GM12891 (cell line): ENCODE results near the gene SEC24D.
"Not testable (repeated sequence)": the region's sequence is repeated elsewhere in the genome, so short reads cannot be mapped to it uniquely, and the experiment has no call there.

ENCODE experiments used
- DNase-seq: peaks from one replicate; pipeline ENCODE4 v3.0.0; 2011; ENCODE audit warnings: low spot score; ENCODE audit not compliant: insufficient read length
- FAIRE-seq: peaks from 2 replicates; lab custom pipeline; 2011; peaks lifted over from hg19 to GRCh38; lab: Jason Lieb, UNC
- PAX5 ChIP-seq: IDR thresholded peaks from 2 replicates; pipeline ENCODE4 v1.6.1; 2011; ENCODE audit warnings: low read length, moderate library complexity, mild to moderate bottlenecking; ENCODE audit not compliant: insufficient read depth, severe bottlenecking
- POLR2A ChIP-seq: IDR thresholded peaks from 2 replicates; pipeline ENCODE4 v1.6.1; 2011; ENCODE audit warnings: low read depth, low read length, control low read depth
- POLR2AphosphoS5 ChIP-seq: IDR thresholded peaks from 2 replicates; pipeline ENCODE4 v1.6.1; 2011; ENCODE audit warnings: low read depth, low read length, control low read depth
- POU2F2 ChIP-seq: IDR thresholded peaks from 2 replicates; pipeline ENCODE4 v1.6.1; 2011; ENCODE audit warnings: low read depth, mild to moderate bottlenecking, control low read depth, low read length, moderate library complexity
- SPI1 ChIP-seq: IDR thresholded peaks from 2 replicates; pipeline ENCODE4 v1.6.1; 2011; ENCODE audit warnings: low read depth, low read length, control low read depth
- TAF1 ChIP-seq: IDR thresholded peaks from 2 replicates; pipeline ENCODE4 v1.6.1; 2011; ENCODE audit warnings: low read depth, low read length, control low read depth

Gene SEC24D

DNA sequence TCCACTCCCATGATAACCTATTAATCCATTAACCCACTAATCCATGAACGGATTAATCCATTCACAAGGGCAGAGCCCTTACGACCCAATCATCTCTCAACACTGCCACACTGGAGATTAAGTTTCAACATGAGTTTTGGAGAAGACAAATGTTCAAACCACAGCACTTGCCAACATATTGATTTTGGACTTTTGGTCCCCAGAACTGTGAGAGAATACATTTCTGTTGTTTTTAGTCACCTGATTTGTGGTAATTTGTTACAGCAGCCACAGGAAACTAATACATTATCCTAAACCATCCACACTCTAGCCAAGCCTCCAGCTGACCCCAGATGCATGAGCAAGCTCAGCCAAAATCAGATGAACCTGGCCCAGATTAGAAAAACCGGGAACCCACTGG lies 22.4 kb downstream of the SEC24D start:
- no peak for DNase-seq

DNA sequence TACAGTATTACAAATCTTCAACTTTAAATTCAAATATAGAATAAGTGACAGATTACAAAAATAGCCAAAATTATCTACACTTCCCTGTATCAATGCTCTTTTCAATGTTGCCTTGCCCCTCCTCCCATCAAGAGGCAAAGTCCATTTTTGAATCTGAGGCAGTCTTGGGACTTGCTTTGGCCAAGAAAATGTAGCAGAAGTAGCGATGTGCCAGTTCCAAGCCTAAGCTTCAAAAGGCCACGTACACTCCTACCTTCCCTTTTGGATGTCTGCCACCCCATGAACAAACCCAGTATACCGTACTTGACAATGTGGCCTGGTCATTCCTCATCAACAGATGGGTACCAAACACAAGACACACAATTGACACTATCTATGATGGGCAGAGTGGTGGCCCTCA lies 24.1 kb downstream of the SEC24D start:
- no peak for TF ChIP-seq PAX5
- TF ChIP-seq POU2F2: no peak
- no peak for TF ChIP-seq TAF1
- TF ChIP-seq POLR2A: no peak
- TF ChIP-seq SPI1: no peak
- TF ChIP-seq POLR2AphosphoS5: no peak
- FAIRE-seq (no peak), DNase-seq (no peak)

More for the DNA sequence above, 22.4 kb downstream of the SEC24D start:
- FAIRE-seq: no peak
- TF ChIP-seq POLR2AphosphoS5: no peak

DNA sequence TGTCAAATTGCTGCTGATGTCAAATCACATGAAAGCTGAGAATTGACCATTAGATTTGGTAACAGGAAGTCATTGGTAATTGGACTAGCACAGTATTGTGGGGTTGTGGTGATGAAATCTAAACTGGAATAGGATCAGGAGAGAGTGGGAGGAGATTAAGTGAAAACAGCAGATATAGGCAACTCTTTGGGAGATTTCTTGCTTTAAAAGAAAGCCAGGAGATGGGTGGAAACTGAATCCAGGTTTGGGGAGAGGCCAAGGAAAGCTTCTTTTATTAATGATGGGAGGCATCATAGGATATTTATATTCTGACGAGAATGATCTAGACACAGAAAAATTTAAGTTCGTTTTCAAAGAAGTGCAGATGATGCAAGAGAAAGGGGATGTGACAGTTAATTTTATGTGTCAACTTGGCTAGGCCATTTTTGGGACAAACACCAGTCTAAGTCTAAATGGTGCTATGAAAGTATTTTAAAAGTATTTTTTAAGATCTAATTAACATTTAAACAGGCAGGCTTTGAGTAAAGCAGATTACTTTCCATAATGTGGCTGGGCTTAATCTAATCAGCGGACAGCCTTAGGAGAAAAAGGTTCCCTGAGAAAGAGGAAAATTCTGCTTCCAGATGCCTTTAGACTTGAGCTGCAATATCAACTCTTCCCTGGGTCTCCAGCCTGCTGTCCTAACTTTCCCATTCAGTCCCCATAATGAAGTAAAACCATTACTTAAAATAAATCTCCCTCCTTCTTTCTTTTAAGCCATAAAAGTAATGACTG lies 24.7 kb downstream of the SEC24D start:
- FAIRE-seq: no peak
- no peak for DNase-seq
- TF ChIP-seq SPI1 (no peak), PAX5 (no peak), POLR2A (no peak), TAF1 (no peak), POLR2AphosphoS5 (no peak), POU2F2 (no peak)

DNA sequence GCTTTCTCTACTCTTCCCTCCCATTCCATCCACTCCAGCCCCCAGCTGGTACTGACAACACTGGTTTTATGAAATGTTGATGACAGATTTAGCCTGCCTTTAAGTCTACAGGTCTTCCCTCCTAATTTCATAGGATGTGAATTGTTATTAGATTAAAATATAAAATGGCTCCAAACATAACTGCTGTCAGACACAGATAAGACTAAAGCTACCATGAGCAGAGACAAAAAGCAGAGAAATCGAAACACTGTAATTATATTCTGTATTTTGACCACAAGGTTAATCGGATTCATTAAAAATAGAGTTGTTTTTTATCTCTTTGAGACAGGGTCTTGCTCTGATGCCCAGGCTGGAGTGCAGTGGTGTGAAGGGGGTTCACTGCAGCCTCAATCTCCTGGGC lies 28.3 kb downstream of the SEC24D start:
- FAIRE-seq (no peak), DNase-seq (no peak)
- no peak for TF ChIP-seq POLR2A
- TF ChIP-seq POLR2AphosphoS5: no peak
- TF ChIP-seq PAX5: no peak
- no peak for TF ChIP-seq TAF1
- no peak for TF ChIP-seq SPI1
- TF ChIP-seq POU2F2: no peak

DNA sequence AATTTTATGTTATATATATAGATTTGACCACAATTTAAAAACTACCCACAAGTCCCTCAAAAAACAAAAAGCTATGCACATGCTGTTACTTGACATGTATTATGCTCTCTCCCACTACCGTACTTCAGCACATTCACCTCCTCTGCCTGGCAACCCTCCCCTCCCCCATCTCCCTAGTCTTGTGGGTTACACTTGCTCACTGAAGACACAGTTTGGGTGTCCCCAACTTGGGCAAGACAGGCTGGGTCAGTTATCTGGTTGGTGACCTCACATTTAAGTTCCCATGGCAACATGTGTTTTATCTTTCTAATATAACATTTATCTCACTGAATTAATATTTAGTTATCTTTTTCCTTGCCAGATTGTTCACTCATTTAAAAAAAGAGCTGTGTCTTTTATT lies 32.7 kb downstream of the SEC24D start:
- no peak for TF ChIP-seq TAF1
- TF ChIP-seq POU2F2: no peak
- no peak for TF ChIP-seq PAX5
- no peak for TF ChIP-seq POLR2AphosphoS5
- no peak for TF ChIP-seq POLR2A
- no peak for TF ChIP-seq SPI1
- DNase-seq (no peak), FAIRE-seq (no peak)

DNA sequence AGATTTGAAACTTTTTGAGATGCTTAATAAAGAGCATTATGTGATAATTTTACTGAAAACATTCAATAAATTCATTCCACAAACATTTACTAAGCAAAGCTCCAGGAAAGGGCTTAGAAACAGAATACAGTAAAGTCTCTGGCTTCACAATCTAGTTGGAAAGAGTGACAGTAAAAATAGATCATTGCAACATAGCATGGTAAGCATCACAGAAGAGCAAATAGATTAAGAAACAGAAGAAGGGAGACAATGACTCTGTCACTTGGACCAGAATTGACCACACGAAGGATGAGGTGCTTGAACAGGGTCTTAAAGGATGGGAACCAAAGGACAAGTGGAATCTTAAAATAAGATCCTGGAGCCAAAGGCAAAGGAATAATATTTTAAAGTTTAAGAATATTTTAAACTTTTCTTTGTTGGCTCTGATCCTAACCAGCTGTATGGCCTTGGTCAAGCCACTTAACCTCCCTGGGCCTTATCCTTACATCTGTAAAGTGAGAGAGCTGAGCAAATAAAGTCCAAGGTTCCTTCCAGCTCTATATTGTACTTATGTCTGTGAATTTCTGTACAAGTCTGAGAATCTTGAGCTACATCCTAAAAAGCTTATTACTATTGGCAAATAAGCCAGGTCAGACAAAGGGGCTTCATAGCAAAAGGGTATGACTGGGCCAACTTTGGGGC lies 33.9 kb downstream of the SEC24D start:
- no peak for TF ChIP-seq POLR2A
- no peak for TF ChIP-seq POU2F2
- TF ChIP-seq TAF1: no peak
- TF ChIP-seq POLR2AphosphoS5: no peak
- no peak for TF ChIP-seq PAX5
- DNase-seq (no peak), FAIRE-seq (no peak)

DNA sequence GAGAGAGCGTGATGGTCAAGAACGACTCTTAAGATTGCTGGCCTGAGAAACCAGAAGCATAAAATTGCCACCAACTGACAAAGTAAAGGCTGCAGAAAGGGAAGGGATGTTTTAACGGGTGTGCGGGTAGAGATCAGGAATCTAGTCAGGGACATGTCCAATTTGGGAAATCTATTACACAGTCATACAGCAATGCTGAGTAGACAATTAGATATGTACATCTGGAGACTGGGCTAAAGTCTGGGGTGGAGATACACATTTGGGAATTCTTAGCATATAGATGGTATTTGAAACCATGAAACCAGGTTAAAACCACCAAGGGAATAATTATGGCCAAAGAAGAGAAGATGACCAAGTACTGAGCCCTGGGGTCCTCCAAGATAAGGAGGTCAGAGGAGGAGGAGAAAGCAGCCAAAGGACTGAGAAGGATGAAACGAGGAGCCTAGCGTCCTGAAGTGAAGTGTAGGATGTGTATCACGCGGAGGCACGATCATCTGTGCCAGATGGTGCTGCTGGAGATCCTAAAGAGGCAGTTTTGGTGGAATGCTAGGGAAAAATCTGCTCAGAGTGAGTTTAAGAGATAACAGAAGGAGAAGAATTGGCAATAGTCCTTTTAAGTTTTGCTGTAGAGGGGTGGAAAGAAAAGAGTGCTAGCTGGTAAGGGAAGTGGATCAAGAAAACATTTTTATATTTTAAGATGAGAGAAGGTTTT lies 36.5 kb downstream of the SEC24D start:
- no peak for FAIRE-seq
- DNase-seq: no peak
- TF ChIP-seq POLR2AphosphoS5 (no peak), PAX5 (no peak), POLR2A (no peak), SPI1 (no peak), POU2F2 (no peak), TAF1 (no peak)

DNA sequence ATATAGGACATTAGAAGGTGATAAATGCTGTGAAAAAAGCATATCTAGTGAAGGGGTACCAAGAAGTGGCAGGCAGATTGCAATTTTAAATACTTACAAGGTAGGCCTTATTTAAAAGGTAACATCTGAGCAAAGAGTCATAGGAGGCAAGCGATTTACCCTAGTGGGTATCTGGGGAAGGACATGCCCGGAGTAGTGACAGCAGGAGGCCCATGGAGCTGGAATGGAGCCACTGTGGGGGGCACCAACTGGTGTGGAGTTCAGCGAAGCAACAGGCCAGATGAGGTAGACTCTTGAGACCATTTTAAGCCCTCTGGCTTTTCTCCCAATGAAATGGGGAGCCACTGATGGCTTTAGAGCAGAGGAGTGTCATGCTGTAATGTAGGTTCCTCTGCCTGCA lies 37.3 kb downstream of the SEC24D start:
- no peak for FAIRE-seq
- TF ChIP-seq SPI1: no peak
- no peak for TF ChIP-seq POLR2A
- no peak for TF ChIP-seq PAX5
- no peak for TF ChIP-seq TAF1
- TF ChIP-seq POU2F2: no peak
- no peak for DNase-seq

DNA sequence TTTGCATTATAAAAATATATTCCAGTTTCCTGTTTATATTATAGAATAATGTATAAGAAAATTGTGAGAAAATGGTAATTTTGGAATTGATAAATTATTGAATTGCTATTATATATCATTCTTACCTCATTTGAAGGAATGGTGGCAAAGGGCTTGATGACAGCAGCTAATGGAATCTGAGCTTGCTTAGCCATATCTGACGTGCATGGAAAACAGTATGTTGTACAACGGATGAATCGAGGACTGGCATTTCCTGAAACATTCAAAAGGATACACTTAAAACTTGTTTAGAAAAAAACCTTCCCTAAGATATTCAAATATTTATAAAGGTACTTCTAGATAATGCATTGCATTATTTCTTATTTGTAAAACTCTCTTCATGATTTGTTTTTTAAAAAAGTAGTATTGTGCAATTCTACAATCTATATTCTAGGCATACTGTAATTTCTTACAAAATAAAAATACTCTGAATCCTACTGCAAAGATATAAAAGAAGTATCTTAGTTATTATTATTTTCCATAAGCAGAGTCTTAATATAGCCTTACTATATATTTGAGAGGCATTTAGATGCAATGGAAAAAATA lies 38.3 kb downstream of the SEC24D start:
- DNase-seq (no peak), FAIRE-seq (no peak)
- no peak for TF ChIP-seq PAX5
- TF ChIP-seq POU2F2: no peak
- TF ChIP-seq SPI1: no peak

DNA sequence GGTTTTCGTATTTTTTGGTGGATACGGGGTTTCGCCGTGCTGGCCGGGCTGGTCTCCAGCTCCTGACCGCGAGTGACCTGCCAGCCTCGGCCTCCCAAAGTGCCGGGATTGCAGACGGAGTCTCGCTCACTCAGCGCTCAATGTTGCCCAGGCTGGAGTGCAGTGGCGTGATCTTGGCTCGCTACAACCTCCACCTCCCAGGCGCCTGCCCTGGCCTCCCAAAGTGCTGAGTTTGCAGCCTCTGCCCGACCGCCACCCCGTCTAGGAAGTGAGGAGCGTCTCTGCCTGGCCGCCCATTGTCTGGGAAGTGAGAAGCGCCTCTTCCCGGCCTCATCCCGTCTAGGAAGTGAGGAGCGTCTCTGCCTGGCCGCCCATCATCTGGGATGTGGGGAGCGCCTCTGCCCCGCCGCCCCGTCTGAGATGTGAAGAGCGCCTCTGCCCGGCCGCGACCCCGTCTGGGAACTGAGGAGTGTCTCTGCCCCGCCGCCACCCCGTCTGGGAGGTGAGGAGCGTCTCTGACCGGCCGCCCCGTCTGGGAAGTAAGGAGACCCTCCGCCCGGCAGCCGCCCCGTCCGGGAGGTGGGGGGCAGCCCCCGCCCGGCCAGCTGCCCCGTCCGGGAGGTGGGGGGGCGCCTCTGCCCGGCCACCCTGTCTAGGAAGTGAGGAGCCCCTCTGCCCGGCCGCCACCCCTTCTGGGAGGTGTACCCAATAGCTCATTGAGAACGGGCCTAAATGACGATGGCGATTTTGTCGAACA lies 44.1 kb downstream of the SEC24D start:
- not testable (repeated sequence) for FAIRE-seq, DNase-seq
